Activated CD4-positive, alpha-beta T cell treated with anti-CD3 and anti-CD28 coated beads, Interleukin-2, Interleukin-6, amounts not matched to agents 100 ng/mL and 50 ng/mL, durations not matched to agents 16 hours and 8 hours (primary cell): Measurements from ENCODE around the gene EARS2.
"Not testable (repeated sequence)": the region's sequence is repeated elsewhere in the genome, so short reads cannot be mapped to it uniquely, and the experiment has no call there.

Experiments
- DNase-seq: peaks from one replicate; pipeline ENCODE4 v3.0.0-alpha.2; 2020

EARS2 gene

DNA sequence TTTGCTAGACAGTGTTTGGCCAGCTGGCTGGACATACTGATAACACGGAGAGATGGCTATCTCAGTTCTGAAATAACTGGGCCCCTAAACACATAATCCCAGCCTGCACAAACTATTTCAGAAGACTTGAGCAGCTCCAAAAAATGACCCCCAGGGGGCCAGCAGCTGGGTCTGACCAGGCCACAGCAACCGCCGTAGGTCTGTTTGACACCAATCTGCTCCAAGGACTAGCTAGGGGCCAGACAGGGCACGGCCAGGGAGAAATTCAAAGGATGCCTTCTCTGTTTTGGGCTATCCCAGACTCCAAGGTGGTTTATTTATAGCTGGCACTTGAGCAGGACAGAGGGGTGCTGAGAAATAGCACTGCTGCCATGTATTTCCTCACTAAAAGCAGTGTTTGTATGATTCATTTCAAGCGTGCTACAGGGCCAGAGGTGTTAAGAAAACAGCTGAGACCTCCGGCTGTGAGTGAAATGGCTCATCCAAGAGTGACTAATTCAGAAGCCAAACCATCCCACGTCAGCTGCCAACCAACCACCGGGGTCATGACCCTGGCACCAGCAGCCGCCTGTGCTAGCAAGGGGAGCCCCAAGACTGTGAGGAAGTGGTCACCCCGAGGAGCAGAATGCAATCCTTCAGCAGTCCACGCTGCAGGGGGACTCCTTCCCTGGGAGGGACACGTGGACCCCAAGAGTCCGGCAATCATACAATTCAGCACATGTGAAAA is 52.5 kb downstream of the EARS2 start:
- DNase-seq, result peak; percentile 94

DNA sequence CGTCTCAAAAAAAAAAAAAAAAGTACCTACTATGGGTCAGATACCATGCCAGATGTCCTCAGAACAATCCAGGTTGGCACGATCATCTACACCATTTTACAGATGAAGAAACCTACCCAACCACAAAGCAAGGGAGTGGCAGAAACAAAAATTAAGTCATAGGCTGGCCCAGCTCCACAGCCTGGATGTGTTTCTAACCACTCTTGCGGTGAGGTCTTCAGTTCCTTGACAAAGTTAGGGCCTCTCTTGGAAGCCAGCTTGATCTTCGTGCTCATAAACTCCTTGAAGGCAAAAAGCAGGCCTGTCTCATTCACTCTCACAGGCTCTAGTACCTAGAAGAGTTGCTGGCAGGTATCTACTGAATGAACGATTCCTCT is 53.1 kb downstream of the EARS2 start:
- DNase-seq, result peak; percentile 36

DNA sequence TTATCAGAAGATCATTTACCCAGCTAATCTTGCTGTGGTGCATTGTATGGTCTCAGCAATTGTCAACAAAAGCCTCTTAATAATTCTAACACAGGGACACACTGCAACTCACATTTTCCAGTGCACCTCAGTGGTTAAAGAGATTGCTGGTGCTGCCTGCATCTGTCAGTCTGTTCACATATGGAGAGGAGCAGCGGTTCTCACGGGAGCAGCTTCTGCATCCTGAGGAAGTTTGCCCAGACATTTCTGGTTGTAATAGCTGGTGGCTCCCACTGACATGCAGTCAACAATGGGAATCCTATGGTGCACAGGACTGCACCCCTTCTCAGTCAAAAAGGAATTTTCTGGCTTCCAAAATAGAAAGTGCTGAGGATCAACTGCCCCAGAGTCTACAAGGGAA is 54.7 kb downstream of the EARS2 start:
- DNase-seq, result no peak

GRCh38 chr16:23501291-23501690 is 55.9 kb downstream of the EARS2 start:
- no peak for DNase-seq

DNA sequence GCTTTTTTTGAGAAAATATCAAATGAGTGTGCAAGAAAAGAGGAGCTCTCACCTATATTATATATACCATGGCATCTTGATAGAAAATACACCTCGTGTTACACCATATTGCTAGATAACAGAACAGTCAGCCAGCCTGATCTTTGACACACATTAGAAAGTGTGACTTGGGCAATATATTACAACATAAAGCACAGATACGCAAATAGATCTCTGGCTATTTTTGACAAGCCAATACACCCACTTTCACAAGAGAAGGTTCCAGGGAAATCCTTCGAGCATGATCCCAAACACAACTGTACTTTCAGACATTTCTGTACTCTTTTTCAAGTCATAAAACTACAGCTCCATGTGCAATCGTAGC is 56.3 kb downstream of the EARS2 start:
- no peak for DNase-seq

DNA sequence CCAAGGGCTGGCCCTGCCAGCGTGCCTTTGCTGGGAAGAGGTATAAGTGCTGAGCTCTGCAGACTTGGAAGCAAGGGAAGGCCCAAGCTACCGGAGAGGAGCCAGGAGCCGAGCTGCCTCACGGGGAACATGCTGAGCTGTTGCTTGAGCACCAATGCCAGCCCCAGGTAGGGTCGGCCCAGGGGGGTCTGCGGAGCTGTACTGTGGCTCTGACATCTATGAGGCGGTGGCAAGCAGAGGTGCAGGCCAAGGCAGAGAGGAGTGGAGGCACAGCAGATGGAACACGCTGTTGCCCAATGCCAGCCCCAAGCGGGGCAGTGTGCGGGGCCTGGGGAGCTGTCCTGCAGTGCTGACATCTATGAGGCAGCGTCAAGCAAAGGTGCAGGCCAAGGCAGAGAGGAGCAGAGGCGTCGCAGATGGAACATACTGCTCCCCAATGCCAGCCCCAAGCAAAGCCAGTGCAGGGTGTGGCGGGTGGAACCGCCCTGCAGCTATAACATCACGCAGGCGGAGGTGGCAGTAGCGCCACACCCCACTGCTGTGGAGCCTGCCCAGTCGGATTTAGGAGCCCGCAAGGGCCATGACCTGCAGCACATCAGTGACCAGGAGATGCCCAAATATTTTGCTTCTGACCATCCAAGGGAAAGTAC is 56.8 kb downstream of the EARS2 start:
- no peak for DNase-seq

DNA sequence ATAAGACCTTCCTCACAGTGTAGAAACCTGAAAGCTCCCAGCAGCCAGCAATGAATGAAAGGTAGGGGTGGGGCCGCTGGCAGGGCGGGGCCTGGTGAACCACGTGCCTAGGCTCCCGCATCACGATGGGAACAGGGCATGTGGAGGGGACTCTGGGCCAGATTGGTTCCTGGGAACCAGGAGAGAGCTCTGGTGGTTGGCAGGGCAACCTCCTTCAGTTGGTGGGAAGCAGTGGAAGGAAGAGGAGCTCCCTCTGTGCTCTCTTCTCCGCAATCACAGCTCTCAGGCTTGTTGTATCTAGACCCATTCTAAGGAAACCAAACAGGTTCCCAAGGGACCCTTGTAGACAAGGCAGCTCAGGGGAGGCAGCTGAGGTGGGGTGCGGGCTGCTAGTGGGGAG is 57.3 kb downstream of the EARS2 start:
- DNase-seq, result no peak

DNA sequence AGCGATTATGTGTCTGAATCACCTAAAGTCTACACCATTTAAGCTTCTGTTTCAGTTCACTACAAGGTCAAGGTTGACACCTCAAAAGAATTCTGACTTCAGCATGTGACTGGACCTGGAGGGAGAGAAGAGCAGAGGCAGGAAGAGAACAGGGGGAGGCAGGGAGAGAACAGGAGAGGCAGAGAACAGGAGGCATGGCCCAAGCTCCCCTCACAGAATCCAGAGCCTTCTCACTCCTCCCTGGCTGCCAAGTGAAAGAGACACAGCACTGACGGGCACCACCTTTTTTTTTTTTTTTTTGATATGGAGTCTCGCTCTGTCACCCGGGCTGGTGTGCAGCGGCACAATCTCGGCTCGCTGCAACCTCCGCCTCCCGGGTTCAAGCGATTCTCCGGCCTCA is 58.3 kb downstream of the EARS2 start:
- DNase-seq, result no peak

DNA sequence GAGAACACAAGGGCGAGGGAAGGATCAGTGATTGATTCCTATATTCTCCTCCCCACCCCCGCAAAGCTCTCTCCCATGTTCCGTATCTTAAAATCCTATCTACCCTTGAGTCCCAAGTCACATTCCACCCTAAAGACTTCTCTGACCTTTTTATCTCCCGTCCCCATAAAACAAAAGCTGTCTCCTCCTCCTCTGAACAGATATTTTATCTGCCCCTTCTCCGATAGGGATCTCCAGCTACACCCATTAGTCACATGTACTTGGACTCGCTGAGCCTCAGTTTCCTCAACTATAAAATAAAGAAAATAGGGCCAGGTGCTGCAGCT is 59.6 kb downstream of the EARS2 start:
- no peak for DNase-seq

DNA sequence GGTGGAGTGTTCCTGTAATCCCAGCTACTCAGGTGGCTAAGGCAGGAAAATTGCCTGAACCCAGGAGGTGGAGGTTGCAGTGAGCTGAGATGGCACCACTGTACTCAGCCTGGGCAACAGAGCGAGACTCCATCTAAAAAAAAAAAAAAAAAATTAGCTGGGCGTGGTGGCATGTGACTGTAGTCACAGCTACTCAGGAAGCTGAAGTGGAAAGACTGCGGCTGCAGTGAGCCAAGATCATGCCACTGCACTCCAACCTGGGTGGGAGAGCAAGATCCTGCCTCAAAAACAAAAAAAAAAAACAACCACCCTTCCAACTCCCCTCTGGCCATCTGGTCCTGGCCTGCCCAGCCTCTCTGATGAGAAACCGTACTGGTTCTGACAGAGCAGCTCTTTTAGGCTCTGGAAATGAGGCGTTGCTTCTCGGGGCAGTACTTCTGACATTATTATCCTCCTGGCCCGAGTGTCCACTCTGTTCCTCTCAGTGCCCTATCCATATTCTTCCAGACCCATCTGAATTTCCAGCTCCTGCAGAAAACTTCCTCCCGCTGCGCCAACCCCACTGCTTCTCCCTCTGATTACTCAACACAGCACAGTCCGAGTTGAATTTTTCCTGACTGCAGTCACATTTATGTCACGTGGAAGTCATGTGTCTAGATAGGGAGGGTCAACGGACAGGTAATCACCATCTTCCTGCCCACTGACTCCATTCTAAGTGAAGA is 60.2 kb downstream of the EARS2 start:
- DNase-seq, result no peak

GRCh38 chr16:23495671-23496070 is 61.5 kb downstream of the EARS2 start:
- DNase-seq, result no peak

DNA sequence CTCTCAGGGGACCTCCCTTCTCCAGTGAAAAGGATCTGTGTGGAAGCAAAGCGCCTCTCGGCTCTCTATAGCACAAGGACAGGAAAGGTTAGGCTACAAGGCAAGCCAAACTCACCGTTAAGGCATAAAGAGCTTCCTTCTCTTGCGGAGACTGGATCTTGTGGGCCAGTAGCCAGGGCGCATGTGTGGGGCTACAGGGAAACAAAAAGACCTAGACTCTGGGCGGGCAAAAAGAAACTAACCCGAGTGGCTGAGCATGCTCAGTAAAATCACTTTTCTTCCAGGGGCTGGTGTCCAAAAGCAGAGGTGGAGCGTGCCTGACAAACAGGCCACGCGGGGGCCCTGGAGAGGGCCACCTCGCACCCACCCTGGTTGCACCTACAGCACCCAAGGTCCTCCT is 63.0 kb downstream of the EARS2 start:
- DNase-seq, result no peak

DNA sequence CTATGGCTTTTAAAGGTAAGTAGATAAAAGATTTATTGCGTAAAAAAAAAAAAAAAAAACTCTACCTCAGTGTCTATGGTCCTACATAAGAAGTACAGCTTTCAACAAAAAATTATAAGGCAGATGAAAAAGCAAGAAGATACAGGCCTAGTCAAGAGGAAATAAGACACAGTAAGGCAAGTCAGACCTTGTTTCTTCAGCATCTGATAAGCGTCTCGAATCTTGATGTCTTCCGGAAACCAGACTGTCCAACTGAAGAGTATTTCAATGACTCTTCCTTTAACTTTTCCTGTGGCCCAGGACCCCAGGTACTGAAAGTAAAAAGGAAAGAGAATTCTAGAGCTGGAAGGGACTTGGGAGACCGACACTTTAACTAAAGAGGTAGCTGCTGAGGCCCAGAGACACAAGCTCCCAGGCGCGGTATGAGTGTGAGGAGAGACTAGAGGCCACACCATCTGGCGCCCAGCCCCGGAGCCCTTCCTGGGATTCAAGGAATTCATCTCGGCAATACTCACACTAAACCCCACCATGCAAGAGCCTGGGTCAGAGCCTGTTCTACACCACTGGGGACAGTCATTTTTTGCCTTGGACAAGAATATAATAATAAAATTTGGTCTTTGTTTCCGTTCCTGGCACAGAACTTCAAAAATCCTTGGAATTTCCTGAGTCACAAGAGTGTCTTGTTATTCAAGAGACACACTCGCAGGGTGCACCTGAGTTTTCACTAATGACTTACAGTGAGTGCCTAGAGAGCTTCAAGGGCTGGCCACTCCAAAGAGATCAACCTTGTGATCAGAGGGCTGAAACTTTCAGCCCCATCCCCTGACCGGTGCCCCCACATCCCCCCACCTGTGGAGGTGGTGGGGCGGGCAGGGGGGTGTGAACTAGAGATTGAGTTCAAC is 65.4 kb downstream of the EARS2 start:
- no peak for DNase-seq

DNA sequence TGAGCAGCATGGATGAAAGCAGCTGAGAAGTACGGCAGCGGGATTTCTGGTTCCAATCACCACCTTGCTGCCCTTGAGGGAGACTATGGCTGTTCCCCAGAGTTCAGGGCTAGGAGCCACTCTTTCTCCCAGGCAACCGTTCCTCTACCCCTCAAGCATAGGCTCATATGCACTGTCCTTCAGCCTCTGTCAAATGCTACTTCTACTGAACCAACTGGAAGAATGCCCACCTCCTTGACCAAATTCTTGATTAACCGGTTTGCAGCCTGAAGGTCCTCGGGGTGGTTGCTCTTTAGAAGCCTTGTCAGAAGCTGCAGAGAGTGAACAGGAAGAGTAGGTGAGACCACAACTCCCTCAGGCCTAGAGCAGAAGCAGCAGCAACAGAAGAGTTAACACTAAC is 70.7 kb downstream of the EARS2 start:
- no peak for DNase-seq

- no peak for DNase-seq
Observed at GRCh38 chr16:23485841-23486240, 71.3 kb downstream of the EARS2 start.

- DNase-seq, result no peak
Observed at GRCh38 chr16:23485257-23485614, 71.9 kb downstream of the EARS2 start.

- no peak for DNase-seq
Observed at GRCh38 chr16:23484510-23485256, 72.5 kb downstream of the EARS2 start.

- DNase-seq, result not testable (repeated sequence)
Observed at GRCh38 chr16:23483492-23483891, 73.7 kb downstream of the EARS2 start.

DNA sequence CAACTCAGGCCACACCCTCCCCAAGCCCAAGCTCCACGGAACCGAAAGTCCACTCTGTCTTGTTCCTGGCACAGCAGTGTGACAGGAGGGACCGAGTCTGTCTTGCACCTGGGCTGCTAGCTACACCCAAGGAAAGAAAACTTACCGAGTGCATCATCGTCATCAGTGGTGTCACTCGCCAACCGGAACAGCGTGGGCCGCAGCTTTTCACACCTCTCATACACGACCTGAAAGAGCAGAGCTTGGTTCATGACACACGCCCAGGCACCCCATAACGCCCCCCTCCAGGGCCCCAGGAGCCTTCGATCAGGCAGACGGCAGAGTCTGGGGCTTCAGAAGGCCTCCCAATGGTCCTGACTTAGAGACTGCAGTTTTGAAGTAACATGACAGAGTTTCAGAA is 74.4 kb downstream of the EARS2 start:
- peak; percentile 5 for DNase-seq

DNA sequence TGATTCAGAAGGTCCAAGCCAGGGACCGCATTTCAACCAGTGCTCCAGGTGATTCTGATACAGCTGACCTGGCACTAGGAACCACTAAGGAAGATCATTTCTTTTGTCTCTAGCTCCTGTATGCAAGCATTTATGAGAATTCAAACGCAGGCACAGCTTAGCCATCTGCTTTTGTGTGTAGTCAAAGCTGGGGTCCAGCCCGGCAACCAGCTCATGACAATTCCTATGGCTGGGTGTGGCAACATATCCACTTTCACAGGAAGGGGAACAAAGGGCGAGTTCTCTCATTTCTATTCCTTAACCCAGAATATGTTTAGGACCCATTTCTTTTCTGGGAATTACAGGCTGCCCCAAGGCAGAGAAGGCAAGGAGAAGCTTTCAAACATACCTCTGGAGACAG is 76.9 kb downstream of the EARS2 start:
- DNase-seq, result no peak

DNA sequence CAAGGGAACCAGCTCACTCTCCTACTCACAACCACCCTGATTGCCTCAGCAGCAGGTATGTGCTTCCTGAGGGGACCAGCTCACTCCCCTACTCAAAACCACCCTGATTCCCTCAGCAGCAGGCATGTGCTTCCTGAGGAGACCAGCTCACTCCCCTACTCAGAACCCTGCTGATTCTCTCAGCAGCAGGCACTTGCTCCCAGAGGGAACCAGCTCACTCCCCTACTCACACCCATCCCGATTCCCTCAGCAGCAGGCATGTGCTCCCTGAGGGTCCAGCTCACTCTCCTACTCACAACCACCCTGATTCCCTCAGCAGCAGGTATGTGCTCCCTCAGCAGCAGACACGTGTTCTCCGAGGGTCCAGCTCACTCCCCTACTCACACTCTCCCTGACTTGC is 78.0 kb downstream of the EARS2 start:
- DNase-seq, result no peak

DNA sequence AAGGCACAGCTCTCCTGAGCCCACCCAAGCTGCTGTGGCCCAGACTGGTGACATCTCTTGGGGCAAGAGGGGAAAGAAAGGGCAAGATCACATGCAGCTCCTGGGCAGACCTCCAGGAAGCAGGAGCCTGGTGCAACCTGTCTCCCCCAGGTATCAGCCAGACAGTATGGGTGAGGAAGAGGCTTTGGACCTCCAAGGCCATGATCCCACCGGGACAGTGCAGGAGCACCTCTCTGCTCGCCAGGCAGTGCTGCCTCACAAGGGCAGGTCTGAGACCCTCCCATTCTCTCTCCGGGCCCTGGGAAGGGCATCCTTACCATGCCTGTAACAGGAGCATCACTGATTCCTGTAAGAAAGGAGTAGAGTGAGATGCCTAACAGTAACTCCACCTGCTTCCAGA is 78.6 kb downstream of the EARS2 start:
- no peak for DNase-seq

DNA sequence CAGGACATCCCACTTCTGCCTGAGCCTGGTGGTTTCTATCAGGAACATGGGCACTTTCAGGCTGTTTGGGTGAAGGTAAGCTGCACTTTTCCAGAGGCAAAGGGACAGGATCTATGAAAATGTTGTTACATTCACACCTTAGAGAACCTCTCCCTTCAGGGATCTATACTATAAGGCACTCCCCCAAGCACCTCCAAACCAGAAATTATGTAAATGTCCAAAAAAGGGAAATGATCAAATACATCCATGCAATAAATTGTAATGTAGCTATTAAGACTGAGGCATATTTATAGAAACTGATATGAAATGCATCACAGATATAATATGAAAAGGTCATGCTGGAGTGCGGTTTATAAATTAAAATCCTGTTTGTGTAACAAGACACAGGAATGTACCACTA is 80.9 kb downstream of the EARS2 start:
- DNase-seq, result no peak
